NOMO-1 (cell line): ENCODE results near the gene GREB1.

Source experiments
- DNase-seq, 2 experiments: peaks; one replicate each; lab custom pipeline; 2025; ENCODE audit not compliant: unreplicated experiment in 2 of 2; lab: John Stamatoyannopoulos, UW

The GREB1 gene

GRCh38 chr2:11556101-11556806, 22.4 kb downstream of the GREB1 start:
- DNase-seq = peak; percentile 40 to 68

DNA sequence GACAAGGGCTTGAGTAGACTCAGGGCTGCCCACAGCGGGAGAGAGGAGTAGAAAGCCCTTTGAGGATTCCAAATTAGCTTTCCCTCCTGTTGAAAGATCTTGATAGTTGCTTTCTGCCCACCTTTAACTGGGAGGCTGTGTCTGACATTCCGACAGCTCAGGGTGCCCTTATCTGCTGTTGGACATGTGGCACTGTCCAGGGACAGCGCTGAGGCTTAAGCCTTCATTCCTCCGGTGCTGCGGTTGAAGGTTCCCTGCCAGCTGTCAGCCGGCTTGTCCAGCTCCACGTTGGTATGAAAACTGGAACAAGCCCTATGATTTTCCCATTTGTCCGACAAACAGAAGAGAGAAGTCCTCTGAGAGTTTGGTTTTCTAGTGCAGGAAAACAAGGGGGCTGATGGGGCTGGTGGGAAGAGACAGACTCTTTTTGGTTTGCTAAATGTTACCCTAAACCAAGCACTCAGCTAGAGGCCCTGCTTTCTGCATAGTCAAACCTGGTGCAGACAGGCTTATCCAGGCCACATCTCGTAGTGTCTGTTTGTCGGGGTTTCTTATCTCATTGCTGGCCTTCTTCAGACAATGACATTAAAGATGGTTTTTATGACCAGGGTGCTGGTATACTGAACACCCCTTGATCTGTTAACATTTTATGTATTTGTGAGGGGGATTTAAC, 24.5 kb downstream of the GREB1 start:
- no peak for DNase-seq

GRCh38 chr2:11559066-11559785, 25.4 kb downstream of the GREB1 start:
- DNase-seq = no peak

DNA sequence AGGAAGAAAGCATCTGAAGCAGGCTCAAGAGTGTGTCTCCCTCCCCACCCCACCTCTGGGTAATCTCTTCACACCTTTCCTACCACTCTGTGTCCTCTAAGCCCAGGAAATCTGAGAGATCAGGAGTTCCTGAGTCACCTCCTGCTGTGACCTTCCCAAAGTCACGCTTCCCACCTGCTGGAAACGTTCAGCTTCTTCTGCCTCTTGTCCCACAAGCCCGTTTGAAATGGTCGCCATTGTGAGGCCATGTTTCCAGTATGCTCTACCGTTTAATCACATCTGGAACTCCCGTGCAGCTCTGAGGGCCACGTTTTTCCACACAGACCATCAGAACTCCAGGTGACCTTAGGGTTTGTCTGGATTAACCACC, 25.9 kb downstream of the GREB1 start:
- no peak for DNase-seq

- DNase-seq = no peak
Observed at GRCh38 chr2:11560806-11561205, 27.0 kb downstream of the GREB1 start.

DNA sequence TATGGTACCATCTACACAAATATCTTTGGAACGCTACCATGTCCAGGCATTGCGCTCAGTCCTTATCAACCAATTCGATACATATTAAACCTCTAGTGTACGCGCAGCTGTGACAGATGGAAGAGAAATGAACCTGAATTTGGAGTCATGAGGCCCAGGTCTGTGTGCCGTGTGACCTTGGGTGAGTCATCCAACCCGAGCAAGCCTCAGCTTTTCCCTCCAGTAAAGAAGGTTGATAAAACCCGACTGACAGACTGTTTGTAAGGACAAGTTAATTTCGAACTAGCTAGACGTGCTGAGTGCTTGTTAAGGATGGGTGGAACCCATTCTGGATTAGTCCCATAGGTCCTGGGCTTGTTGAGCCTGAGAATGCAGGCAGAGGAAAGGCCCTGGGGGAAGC, 28.2 kb downstream of the GREB1 start:
- DNase-seq = no peak

GRCh38 chr2:11562476-11562875, 28.6 kb downstream of the GREB1 start:
- DNase-seq = no peak

DNA sequence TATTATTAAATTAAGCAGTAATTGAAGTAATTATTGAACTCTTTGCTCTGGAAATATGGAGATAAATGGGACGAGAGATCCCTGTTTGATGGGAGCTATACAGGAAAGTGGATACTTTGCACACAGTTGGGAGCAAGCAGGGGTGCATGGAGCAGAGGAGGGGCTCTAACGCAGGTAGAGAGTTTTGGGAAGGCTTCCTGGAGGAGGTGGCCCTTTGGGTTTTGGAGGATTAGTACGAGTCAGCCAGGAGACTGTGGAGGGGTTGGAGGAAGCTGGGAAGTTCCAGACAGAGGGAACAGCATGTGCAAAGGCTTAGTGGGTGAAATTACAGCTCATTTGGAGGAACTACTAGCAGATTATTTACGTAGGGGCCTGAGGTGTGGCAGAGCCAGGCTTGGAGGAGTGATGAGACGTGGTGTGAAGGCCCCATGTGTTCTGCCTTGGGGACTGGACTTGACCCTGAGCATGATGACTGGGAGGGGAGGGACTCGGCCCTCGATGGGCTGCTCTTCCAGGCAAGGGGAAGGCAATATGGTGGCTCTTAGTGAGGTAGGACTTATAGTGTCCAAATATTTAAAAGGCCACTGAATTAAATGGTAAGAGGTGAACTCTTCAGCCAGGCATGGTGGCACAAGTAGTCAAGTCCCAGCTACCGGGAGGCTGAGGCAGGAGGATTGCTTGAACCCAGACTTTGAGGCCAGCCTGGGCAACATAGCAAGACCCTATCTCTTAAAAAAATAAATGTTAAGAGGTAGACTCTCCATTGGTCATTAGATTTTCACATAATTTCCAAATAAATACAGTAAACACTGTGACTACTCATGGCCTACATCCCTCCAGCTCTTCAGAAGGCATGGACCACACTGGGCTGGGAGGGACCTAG, 30.2 kb downstream of the GREB1 start:
- DNase-seq = no peak

DNA sequence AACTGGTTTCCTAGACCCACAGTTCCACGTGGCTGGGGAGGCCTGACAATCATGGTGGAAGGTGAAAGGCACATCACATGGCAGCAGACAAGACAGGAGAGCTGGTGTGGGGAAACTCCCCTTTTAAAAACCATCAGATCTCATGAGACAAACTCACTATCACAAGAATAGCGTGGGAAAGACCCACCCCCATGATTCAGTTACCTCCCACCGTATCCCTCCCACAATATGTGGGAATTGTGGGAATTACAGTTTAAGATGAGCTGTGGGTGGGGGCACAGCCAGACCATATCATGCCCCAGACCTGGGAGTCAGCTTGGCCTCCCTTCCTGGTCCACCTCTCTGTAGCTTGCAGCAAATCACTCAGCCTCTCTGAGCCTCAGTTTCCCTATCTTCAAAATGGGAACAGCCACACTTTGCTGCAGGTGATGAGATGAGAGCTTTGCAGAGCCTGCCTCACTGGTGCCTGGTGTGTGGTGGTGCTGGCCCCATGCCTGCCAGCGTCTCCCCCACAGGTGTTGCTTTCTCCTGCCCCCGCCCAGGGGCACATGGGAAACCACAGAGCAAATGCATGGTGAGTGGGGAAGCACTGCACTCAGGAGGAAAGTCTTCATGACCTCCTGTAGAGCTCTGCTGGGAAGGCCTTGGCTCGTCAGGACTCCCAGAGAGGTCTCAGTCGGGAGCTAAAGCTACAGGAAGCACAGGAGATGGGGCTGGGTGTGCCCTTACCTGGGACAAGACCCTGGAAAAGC, 31.1 kb downstream of the GREB1 start:
- DNase-seq = no peak

DNA sequence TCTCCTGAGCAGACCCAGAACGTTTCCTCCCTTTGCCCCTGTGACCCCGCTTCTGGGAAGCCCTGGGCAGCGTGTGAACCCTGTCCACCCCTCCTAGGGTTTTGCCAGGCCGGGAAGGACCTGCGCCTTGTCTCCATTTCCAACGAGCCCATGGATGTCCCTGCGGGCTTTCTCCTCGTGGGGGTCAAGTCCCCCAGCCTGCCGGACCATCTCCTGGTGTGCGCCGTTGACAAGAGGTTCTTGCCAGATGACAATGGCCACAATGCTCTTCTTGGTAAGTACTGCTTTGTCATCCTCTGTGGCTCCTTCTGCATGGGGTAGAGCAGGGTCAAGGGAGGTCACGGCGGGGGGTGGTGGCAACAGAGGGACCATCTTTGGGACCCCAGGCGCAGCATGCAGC, 32.5 kb downstream of the GREB1 start:
- DNase-seq = no peak

GRCh38 chr2:11567631-11568031, 33.8 kb downstream of the GREB1 start:
- no peak for DNase-seq

GRCh38 chr2:11568436-11568835, 34.6 kb downstream of the GREB1 start:
- no peak for DNase-seq

- DNase-seq = no peak
Observed at GRCh38 chr2:11569636-11570035, 35.8 kb downstream of the GREB1 start.

DNA sequence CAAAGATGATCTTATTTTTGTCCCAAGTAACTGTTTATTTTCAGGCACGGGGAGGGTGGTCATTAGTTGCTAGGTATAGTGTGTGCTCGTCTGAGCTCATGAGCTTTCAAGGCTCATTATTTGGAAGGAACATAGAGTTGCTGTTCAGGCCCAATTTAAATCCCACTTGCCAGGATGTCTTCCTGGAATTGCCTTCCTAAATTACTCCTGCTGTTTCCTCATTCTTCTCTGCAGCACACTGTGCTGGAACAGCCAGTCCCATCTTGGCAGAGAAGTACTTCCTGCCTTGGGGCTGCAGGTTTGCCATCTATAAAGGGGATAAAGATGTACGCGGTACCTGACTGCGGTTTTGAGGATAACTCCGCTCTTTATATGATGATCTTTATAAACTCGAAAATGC, 37.3 kb downstream of the GREB1 start:
- DNase-seq = no peak

DNA sequence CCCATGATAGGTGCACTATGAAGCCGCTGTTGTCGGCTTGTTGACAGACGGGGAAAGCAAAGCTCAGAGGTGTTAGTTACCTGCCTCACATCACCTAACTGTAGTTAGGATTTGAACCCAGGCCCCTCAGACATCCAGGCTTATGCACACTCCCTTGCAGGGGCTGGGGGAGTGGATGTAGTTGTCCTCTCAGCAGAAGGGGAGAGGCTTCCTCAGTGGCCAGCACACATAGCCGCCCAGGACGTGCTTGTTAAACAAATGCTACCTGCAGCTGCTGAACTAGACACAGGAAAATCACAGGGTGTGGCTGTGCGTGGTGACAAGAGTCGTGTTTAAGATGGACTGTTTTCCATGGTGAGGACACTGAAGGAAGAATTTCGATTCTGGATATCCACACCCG, 39.2 kb downstream of the GREB1 start:
- DNase-seq = no peak

- no peak for DNase-seq
Observed at GRCh38 chr2:11573418-11574175, 39.8 kb downstream of the GREB1 start.

DNA sequence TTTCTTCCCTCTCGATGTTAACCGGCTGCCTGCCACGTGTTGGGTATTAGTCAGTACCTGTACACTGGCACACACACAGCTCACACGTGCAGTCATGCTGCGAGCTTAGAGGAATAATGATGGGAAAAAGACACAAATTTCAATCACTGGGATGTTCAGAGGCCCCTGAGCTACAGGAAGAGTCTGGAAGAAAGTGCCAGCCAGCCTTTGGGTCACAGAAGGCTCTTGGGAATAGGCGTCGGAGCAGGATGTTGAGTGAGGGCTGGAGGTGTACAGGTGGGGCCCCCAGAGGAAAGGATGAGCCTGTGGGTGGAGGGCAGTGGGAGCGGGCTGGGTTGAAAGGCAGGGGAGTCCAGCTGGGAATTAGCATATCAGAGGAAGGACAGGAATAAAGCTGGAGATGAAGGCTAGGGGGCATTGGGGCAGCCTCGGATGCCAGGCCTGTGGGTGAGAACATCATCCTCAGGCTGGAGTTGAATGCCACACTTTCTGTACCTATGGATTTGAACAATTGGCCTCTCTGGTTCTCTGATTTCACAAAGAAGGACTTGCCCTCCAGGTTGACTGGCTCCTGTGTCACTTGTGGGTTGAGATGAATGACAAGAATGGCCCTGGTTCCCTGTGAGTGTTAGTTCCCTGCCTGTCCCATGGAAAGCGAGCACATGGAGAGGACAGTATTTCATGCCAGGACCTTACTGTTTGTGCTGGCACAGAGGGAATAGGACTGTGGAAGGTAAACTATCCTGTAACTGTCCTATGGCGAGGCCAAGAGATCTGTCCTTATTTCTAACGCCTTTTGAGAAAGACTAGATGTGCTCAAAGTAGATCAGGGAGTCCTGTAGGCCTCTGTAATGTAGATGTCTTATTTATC, 40.6 kb downstream of the GREB1 start:
- no peak for DNase-seq

DNA sequence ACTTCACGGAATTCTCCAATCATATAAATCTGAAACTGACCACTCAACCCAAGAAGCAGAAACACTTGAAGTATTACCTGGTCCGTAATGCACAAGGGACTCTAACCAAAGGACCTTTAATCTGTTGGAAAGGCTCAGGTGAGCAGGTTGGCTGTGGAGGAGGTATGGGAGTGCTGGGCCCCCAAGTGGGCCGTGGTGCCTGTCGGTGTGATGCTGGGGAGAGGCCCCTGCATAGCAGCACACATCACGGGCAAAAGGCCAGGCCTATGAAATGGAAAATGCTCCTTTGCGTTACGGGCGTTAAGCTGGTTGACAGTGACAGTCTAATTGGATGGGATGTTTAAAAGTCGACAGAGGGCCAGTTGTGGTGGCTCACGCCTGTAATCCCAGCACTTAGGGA, 42.6 kb downstream of the GREB1 start:
- DNase-seq = no peak
